Endodermal cell (in vitro differentiated cells): ENCODE measurements around the gene CLCA2. TPM values are rescaled to one million over a fixed set of nuclear protein-coding genes. Genes with fewer than 3 reads are reported as not detected.
A peak's percentile ranks its signal among the peaks of the same experiment; 100 is the strongest.

ENCODE experiments used
- DNase-seq: peaks from one replicate; pipeline ENCODE4 v3.0.0-alpha.2; 2017
- H3K27ac ChIP-seq: 2 replicates; pipeline ENCODE4 v1.5.1; 2013; ENCODE audit warnings: mild to moderate bottlenecking, low read depth, low read length, moderate library complexity
- H3K27me3 ChIP-seq: 2 replicates; pipeline ENCODE4 v1.6.1; 2013; ENCODE audit warnings: mild to moderate bottlenecking, low read length, moderate library complexity; ENCODE audit not compliant: insufficient read depth, control insufficient read depth, poor library complexity, severe bottlenecking
- H3K36me3 ChIP-seq: 2 replicates; pipeline ENCODE4 v1.7.0; 2013; ENCODE audit warnings: mild to moderate bottlenecking, low read length, moderate library complexity; ENCODE audit not compliant: control insufficient read depth, insufficient read depth
- H3K4me1 ChIP-seq: one replicate; pipeline ENCODE4 v1.7.0; 2013; ENCODE audit warnings: low read length; ENCODE audit not compliant: control insufficient read depth, insufficient read depth
- H3K4me3 ChIP-seq: 2 replicates; pipeline ENCODE4 v1.5.1; 2013; ENCODE audit warnings: mild to moderate bottlenecking, low read length, moderate library complexity
- H3K9ac ChIP-seq: 2 replicates; pipeline ENCODE4 v1.6.1; 2013; ENCODE audit warnings: mild to moderate bottlenecking, low read length, moderate library complexity; ENCODE audit not compliant: poor library complexity, severe bottlenecking; ENCODE audit errors: extremely low read depth
- H3K9me3 ChIP-seq: 2 replicates; pipeline ENCODE4 v1.6.1; 2013; ENCODE audit warnings: mild to moderate bottlenecking, low read length, moderate library complexity; ENCODE audit not compliant: control insufficient read depth
- H3K27ac Mint-ChIP-seq: 2 replicates; pipeline ENCODE4 v1.8.0; 2020; ENCODE audit warnings: mixed read lengths
- H3K27me3 Mint-ChIP-seq: 2 replicates; pipeline ENCODE4 v1.8.0; 2021; ENCODE audit warnings: mild to moderate bottlenecking, mixed read lengths; ENCODE audit not compliant: insufficient read depth
- H3K36me3 Mint-ChIP-seq: 2 replicates; pipeline ENCODE4 v1.8.0; 2020; ENCODE audit warnings: low read depth, mixed read lengths
- H3K4me1 Mint-ChIP-seq: 2 replicates; pipeline ENCODE4 v1.8.0; 2020; ENCODE audit warnings: mixed read lengths
- H3K4me3 Mint-ChIP-seq: 2 replicates; pipeline ENCODE4 v1.8.0; 2020; ENCODE audit warnings: mild to moderate bottlenecking, moderate library complexity, mixed read lengths
- H3K9me3 Mint-ChIP-seq: 2 replicates; pipeline ENCODE4 v1.8.0; 2020; ENCODE audit warnings: mild to moderate bottlenecking, mixed read lengths
- CTCF ChIP-seq: fragments of 200-600 bp; sonication (generic); conservative IDR thresholded peaks from 2 replicates; pipeline ENCODE4 v1.5.0; 2021; ENCODE audit warnings: antibody characterized with exemption, mild to moderate bottlenecking
- WGBS, 2 experiments: methylation state at CpG; one replicate each; pipeline versions ENCODE4 v1.1.5 to v1.1.7; 2013; ENCODE audit warnings: missing lambda C conversion rate in 2 of 2, mixed read lengths in 1 of 2; ENCODE audit not compliant: insufficient coverage in 1 of 2, insufficient read length in 1 of 2; 5-methylcytosine and 5-hydroxymethylcytosine counted together
- total RNA-seq, 2 donors: library from RNA; stranded (reverse); fragmentation: NEBNext Ultra II Directional in 1 of 2; extraction: Animal tissue kit (Norgen Biotek cat#: 25700) in 1 of 2; gene quantifications; 2 replicates in 1 of 2; 3 replicates in 1 of 2; pipeline ENCODE4 v1.2.1, GENCODE V29; 2021

Gene CLCA2
- total RNA-seq, 2 donors from 2014 or later = not detected

- Mint-ChIP-seq H3K36me3 (no peaks in the 10 kb centered on the region), H3K9me3 (no peaks in the 10 kb centered on the region), H3K4me1 (peaks cover 2% of the 10 kb centered on the region), H3K27me3 (peaks cover 1% of the 10 kb centered on the region), H3K27ac (no peak overlapping the region), H3K4me3 (no peak overlapping the region)
- Histone ChIP-seq H3K27me3 (peaks cover 2% of the 10 kb centered on the region), H3K27ac (no peak overlapping the region), H3K36me3 (no peaks in the 10 kb centered on the region), H3K4me1 (no peaks in the 10 kb centered on the region), H3K9ac (no peak overlapping the region), H3K4me3 (no peak overlapping the region), H3K9me3 (no peaks in the 10 kb centered on the region)
- TF ChIP-seq CTCF = no peak
- 91 to 100% methylated on average over 2 to 6 of the region's 6 CpGs for WGBS, 2 experiments
- no peak for DNase-seq
Observed at GRCh38 chr1:86416343-86416742, 7.6 kb upstream of the CLCA2 start.

DNA sequence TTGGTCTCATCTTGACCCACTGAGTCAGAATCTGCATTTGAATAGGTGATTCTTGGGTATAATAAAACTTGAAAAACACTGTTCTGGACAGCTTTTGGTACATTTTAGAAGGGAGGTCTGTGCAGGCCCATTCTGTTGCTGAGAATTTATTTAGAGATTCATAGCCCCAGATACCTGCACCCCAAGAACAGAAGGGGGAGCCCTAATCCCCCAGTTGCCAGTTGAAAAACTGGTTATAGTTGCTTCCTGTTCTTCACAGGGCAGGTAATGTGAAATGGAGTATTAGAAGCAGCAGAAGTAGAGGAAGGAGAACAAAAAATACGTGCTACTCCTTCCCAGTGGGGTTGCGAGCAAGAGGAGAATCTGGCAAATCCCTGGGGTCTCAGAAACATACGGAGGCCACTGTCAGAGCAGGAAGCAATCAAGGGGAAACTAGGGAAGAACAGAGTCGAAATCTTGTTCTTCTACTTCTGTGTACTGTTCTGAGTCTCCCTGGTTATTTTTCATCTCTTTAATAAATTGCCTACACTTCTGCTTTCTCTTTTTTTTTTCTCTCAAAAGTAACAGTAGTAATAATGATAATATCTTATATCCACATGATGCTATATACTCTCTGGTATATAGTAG, 4.6 kb upstream of the CLCA2 start:
- DNase-seq = peak; percentile 58
- Mint-ChIP-seq H3K4me3 (no peak overlapping the region), H3K9me3 (no peaks in the 10 kb centered on the region), H3K27me3 (no peaks in the 10 kb centered on the region), H3K27ac (peak overlapping the region; percentile 14), H3K36me3 (no peaks in the 10 kb centered on the region), H3K4me1 (peaks cover 2% of the 10 kb centered on the region)
- H3K4me1 ChIP-seq = no peaks in the 10 kb centered on the region
- H3K27me3 ChIP-seq = peaks cover 4% of the 10 kb centered on the region
- TF ChIP-seq CTCF = peak; percentile 44
- no peaks in the 10 kb centered on the region for H3K9me3 ChIP-seq
- H3K9ac ChIP-seq = no peak overlapping the region
- H3K36me3 ChIP-seq = no peaks in the 10 kb centered on the region
- no peak overlapping the region for H3K27ac ChIP-seq
- WGBS, 2 experiments = 80 to 88% methylated on average over 4 of the region's 4 CpGs
- no peak overlapping the region for H3K4me3 ChIP-seq

DNA sequence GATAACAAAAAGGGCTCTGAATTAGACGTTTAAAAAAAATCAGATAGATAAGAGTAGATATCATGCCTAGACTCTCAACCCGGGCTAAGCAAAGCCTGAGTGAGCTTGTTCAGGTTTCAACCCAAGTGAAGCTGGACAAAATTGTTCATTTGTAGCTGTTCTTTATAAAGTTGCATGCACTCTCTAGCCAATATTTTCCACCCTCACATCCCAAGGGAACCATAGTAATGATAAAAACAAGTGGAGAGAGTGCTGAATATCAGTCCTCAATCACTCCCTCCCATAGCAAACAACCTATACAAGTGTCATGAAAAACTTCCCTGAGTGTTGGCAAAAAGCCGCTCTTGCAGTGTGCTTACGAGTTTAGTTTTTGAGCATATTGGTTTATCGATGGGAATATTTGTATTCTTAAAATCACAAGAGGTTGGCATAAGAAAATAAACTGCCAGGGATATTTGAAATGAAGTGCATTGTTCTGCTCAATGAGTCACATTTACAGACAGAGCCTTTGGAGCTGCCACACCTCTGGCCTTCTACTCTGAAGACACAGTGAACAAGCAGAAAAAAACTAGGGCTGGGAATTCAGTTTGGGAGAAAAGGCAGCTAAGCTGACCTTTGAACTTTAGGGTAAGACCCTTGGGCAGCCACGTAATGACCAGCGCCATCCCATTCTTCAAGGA, 2.2 kb upstream of the CLCA2 start:
- 90 to 92% methylated on average over 7 of the region's 7 CpGs for WGBS, 2 experiments
- DNase-seq = no peak
- H3K9me3 ChIP-seq = no peaks in the 10 kb centered on the region
- Mint-ChIP-seq H3K9me3 (no peaks in the 10 kb centered on the region), H3K27ac (no peak overlapping the region), H3K27me3 (no peaks in the 10 kb centered on the region), H3K36me3 (no peaks in the 10 kb centered on the region), H3K4me1 (peaks cover 2% of the 10 kb centered on the region), H3K4me3 (no peak overlapping the region)
- no peak for TF ChIP-seq CTCF
- H3K36me3 ChIP-seq = no peaks in the 10 kb centered on the region
- no peak overlapping the region for H3K4me3 ChIP-seq
- H3K4me1 ChIP-seq = no peaks in the 10 kb centered on the region
- no peak overlapping the region for H3K27ac ChIP-seq
- peaks cover 7% of the 10 kb centered on the region for H3K27me3 ChIP-seq
- H3K9ac ChIP-seq = no peak overlapping the region
